HepG2 (cell line): ENCODE data around the gene SLC25A33. TPM values are rescaled to one million over a fixed set of nuclear protein-coding genes. Genes with fewer than 3 reads are reported as not detected.

Experiments used
- ATF1 ChIP-seq: IDR thresholded peaks from 2 replicates; pipeline ENCODE4 v1.6.1; 2016; ENCODE audit warnings: mild to moderate bottlenecking, control low read depth
- CBX2 ChIP-seq, 2 experiments: fragments of 200-600 bp in 1 of 2; sonication (generic); formaldehyde crosslinking in 1 of 2; IDR thresholded peaks; 2 replicates each; pipeline versions ENCODE4 v1.7.0 to v1.8.1; 2018 to 2022; ENCODE audit warnings: low read depth in 2 of 2, low read length in 1 of 2, mild to moderate bottlenecking in 1 of 2, missing genetic modification reagents in 1 of 2
- FOXC1 ChIP-seq: sonication (generic); formaldehyde crosslinking; IDR thresholded peaks from 2 replicates; pipeline ENCODE4 v1.8.0; 2022; ENCODE audit warnings: mild to moderate bottlenecking, missing genetic modification reagents, borderline replicate concordance
- HDAC1 ChIP-seq: sonication (generic); formaldehyde crosslinking; IDR thresholded peaks from 2 replicates; pipeline ENCODE4 v1.5.1; 2020; ENCODE audit warnings: mild to moderate bottlenecking, missing genetic modification reagents
- JARID2 ChIP-seq: sonication (generic); formaldehyde crosslinking; IDR thresholded peaks from 2 replicates; pipeline ENCODE4 v1.8.1; 2023; ENCODE audit warnings: missing genetic modification reagents, inconsistent platforms; ENCODE audit not compliant: insufficient replicate concordance
- KDM2A ChIP-seq: sonication (generic); formaldehyde crosslinking; IDR thresholded peaks from 2 replicates; pipeline ENCODE4 v1.4.0; 2020; ENCODE audit warnings: low read depth, missing genetic modification reagents, borderline replicate concordance
- MED1 ChIP-seq: sonication (generic); formaldehyde crosslinking; IDR thresholded peaks from 2 replicates; pipeline ENCODE4 v1.4.0; 2020; ENCODE audit warnings: missing genetic modification reagents
- MXD3 ChIP-seq: IDR thresholded peaks from 2 replicates; pipeline ENCODE4 v1.6.1; 2016; ENCODE audit warnings: mild to moderate bottlenecking, missing biosample characterization, missing genetic modification reagents
- PCBP2 ChIP-seq: fragments of 200-400 bp; formaldehyde crosslinking; optimal IDR thresholded peaks from 2 replicates; pipeline ENCODE3; 2018; ENCODE audit warnings: low read length, low read depth; ENCODE audit not compliant: poor library complexity, severe bottlenecking
- PHB2 ChIP-seq: fragments of 450-650 bp; IDR thresholded peaks from 2 replicates; pipeline ENCODE4 v1.6.1; 2018; ENCODE audit not compliant: partially characterized antibody
- PTBP1 ChIP-seq: fragments of 200-400 bp; formaldehyde crosslinking; IDR thresholded peaks from 2 replicates; pipeline ENCODE4 v1.6.1; 2018; ENCODE audit warnings: low read length, low read depth; ENCODE audit not compliant: poor library complexity, severe bottlenecking
- SP1 ChIP-seq, 2 experiments: fragments of 450-650 bp in 1 of 2; sonication (generic) in 1 of 2; formaldehyde crosslinking in 1 of 2; IDR thresholded peaks; 2 replicates each; pipeline versions ENCODE4 v1.4.0 to v1.6.1; 2016 to 2020; ENCODE audit warnings: missing genetic modification reagents in 1 of 2
- SRSF1 ChIP-seq: fragments of 200-400 bp; formaldehyde crosslinking; optimal IDR thresholded peaks from 2 replicates; pipeline ENCODE3; 2017; ENCODE audit warnings: mild to moderate bottlenecking, low read depth, low read length, moderate library complexity
- SRY ChIP-seq: sonication (generic); formaldehyde crosslinking; IDR thresholded peaks from 2 replicates; pipeline ENCODE4 v1.8.0; 2022; ENCODE audit warnings: mild to moderate bottlenecking, missing genetic modification reagents
- TCF12 ChIP-seq, 2 experiments: fragments of 450-650 bp in 1 of 2; sonication (generic) in 1 of 2; formaldehyde crosslinking in 1 of 2; IDR thresholded peaks; 2 replicates each; pipeline versions ENCODE4 v1.6.1 to v1.8.0; 2017 to 2022; ENCODE audit warnings: antibody characterized with exemption in 1 of 2, mild to moderate bottlenecking in 1 of 2, missing genetic modification reagents in 1 of 2, moderate library complexity in 1 of 2
- UBTF ChIP-seq: sonication (generic); formaldehyde crosslinking; IDR thresholded peaks from 2 replicates; pipeline ENCODE4 v1.4.0; 2020; ENCODE audit warnings: mild to moderate bottlenecking, missing genetic modification reagents
- ZEB1 ChIP-seq: IDR thresholded peaks from 2 replicates; pipeline ENCODE4 v1.6.1; 2012; ENCODE audit warnings: mild to moderate bottlenecking, low read depth, inconsistent platforms; ENCODE audit not compliant: insufficient replicate concordance
- ZIK1 ChIP-seq: sonication (generic); formaldehyde crosslinking; IDR thresholded peaks from 2 replicates; pipeline ENCODE4 v1.5.0; 2020; ENCODE audit warnings: mild to moderate bottlenecking, low read depth, missing genetic modification reagents, borderline replicate concordance
- ZNF20 ChIP-seq: sonication (generic); formaldehyde crosslinking; IDR thresholded peaks from 2 replicates; pipeline ENCODE4 v1.4.0; 2020; ENCODE audit warnings: mild to moderate bottlenecking, moderate library complexity, missing genetic modification reagents
- polyA plus RNA-seq, 8 experiments: library from polyadenylated mRNA; depleted of rRNA in 3 of 8; stranded (reverse) in 7 of 8; unstranded in 1 of 8; fragments of >200 nt; fragmentation: Illumina TruSeq in 4 of 8; extraction: Trizol in 4 of 8; gene quantifications; 2 replicates each; pipeline versions ENCODE4 v1.2.1 to v1.2.3, GENCODE V29; 2011 to 2016; ENCODE audit warnings: low read depth in 4 of 8, missing spikeins in 1 of 8, mixed read lengths in 1 of 8; ENCODE audit not compliant: insufficient read depth in 1 of 8
- total RNA-seq, 5 experiments: library from RNA; depleted of rRNA; stranded (reverse); fragments of >200 nt; fragmentation: Illumina TruSeq; extraction: Trizol; gene quantifications; 2 replicates each; pipeline ENCODE4 v1.2.3, GENCODE V29; 2016; ENCODE audit warnings: low read depth in 1 of 5
- TF ChIP-seq, protein P1 (sequence below): sonication (generic); formaldehyde crosslinking; IDR thresholded peaks from 2 replicates; pipeline ENCODE4 v1.4.0; 2020; ENCODE audit warnings: missing genetic modification reagents, borderline replicate concordance
- TF ChIP-seq, protein P2 (sequence below): sonication (generic); formaldehyde crosslinking; IDR thresholded peaks from 2 replicates; pipeline ENCODE4 v1.8.1; 2023; ENCODE audit warnings: mild to moderate bottlenecking, missing genetic modification reagents

The SLC25A33 gene
- total and polyA plus RNA-seq, 2 of the 13 experiments (the other 11 are each of a cell fraction or from before 2014, with no cell fraction given) = 15.4 to 50.3 TPM

DNA sequence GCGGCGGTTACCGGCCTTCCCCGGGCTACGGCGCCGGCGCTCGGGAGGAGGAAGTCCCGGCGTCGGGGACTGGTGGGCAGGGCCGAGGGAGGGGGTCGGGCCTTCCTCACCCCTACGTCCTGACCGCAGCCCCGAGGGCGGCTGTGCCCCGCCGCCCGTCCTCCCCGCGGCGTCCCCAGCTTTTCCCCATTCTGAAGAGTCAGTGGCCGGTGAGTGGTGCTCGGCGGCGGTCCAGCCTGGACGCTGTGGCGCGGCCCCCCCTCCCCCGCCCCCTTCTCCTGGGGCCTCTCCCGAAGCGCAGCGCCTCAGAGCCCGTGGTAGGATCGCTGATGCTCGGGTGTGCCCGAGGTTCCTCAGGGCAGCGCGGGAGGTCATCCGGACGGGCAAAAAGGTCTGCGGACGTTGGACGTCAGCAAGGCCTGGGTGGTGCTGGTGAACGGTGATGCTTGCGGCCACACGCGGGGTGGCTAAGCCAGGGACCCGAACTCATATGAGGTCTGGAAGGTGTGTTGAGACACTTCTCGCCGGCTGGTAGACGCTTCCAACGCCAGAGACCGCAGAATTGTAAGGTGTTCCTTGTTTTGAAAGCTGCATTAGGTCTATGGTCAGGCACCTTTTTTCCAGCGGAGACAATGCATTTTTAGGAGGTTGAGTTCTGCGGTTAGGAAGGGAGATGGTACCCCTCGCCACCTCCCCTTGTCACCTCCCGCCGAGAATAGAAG lies 725 bp downstream of the SLC25A33 start (continued):
- TF ChIP-seq, protein P1, sequence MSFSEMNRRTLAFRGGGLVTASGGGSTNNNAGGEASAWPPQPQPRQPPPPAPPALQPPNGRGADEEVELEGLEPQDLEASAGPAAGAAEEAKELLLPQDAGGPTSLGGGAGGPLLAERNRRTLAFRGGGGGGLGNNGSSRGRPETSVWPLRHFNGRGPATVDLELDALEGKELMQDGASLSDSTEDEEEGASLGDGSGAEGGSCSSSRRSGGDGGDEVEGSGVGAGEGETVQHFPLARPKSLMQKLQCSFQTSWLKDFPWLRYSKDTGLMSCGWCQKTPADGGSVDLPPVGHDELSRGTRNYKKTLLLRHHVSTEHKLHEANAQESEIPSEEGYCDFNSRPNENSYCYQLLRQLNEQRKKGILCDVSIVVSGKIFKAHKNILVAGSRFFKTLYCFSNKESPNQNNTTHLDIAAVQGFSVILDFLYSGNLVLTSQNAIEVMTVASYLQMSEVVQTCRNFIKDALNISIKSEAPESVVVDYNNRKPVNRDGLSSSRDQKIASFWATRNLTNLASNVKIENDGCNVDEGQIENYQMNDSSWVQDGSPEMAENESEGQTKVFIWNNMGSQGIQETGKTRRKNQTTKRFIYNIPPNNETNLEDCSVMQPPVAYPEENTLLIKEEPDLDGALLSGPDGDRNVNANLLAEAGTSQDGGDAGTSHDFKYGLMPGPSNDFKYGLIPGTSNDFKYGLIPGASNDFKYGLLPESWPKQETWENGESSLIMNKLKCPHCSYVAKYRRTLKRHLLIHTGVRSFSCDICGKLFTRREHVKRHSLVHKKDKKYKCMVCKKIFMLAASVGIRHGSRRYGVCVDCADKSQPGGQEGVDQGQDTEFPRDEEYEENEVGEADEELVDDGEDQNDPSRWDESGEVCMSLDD (CRISPR knock-in tag) = no peak
- TF ChIP-seq ZNF20 (CRISPR knock-in tag) (no peak), KDM2A (CRISPR knock-in tag) (peak; percentile 57; the same call in 1 of the 2 replicates), UBTF (CRISPR knock-in tag) (peak; percentile 75; the same call in 1 of the 2 replicates), MED1 (CRISPR knock-in tag) (no peak), FOXC1 (CRISPR knock-in tag) (no peak), SP1 (IDR thresholded peaks at IDR 0.05) (no peak), SP1 (CRISPR knock-in tag; IDR thresholded peaks at IDR 0.05) (no peak), TCF12 (IDR thresholded peaks at IDR 0.05) (no peak), TCF12 (CRISPR knock-in tag; IDR thresholded peaks at IDR 0.05) (no peak), MXD3 (peak; percentile 47; the same call in 1 of the 2 replicates), JARID2 (no peak), ZIK1 (CRISPR knock-in tag) (no peak), HDAC1 (CRISPR knock-in tag) (peak; percentile 51; the same call in 1 of the 2 replicates), PTBP1 (peak; percentile 67), SRSF1 (no peak), PHB2 (no peak), ZEB1 (peak; percentile 15), ATF1 (CRISPR knock-in tag) (no peak), CBX2 (IDR thresholded peaks at IDR 0.05; ENCODE audit: low read depth, low read length) (no peak), CBX2 (CRISPR knock-in tag; IDR thresholded peaks at IDR 0.05; ENCODE audit: low read depth) (no peak), SRY (peak; percentile 68), PCBP2 (no peak)
- TF ChIP-seq, protein P2, sequence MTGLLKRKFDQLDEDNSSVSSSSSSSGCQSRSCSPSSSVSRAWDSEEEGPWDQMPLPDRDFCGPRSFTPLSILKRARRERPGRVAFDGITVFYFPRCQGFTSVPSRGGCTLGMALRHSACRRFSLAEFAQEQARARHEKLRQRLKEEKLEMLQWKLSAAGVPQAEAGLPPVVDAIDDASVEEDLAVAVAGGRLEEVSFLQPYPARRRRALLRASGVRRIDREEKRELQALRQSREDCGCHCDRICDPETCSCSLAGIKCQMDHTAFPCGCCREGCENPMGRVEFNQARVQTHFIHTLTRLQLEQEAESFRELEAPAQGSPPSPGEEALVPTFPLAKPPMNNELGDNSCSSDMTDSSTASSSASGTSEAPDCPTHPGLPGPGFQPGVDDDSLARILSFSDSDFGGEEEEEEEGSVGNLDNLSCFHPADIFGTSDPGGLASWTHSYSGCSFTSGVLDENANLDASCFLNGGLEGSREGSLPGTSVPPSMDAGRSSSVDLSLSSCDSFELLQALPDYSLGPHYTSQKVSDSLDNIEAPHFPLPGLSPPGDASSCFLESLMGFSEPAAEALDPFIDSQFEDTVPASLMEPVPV (CRISPR knock-in tag) = peak; percentile 34; the same call in 1 of the 2 replicates
